ENCODE results near the gene MVB12B.

DNA sequence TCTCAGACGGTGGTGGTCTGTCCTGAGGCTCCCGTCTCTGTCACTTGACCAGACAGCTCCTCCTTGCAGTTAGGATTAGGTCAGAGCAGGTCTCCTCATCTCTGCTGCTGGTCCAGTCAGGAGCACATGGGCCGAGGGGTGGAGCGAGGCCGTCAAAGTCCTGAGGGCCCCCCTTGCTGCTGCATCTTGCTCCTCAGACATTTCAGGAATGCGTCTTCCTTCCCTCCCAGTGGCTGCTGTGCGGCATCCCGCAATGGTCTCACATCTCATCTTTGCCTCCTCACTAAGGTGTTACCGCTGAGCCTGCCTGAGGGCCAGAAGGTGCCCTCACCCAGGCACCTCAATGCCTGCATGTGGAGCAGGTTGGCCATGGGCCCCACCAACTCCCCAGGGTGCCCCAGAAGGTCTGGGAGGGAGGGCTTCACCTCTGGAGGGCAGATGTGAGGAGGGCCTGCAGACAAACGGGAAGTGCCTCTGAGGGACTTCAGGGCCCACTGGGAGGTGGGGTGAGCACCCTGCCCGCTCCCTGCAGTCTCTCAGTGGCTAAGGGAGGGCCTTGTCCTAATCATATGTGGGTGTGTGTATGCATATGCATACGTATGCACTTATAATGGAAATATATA is 149.4 kb downstream of the MVB12B start:
- TF ChIP-seq CTCF (IDR thresholded peaks at IDR 0.05) (no peak), POLR2A (IDR thresholded peaks at IDR 0.05) (no peak), POLR2AphosphoS5 (IDR thresholded peaks at IDR 0.05) (no peak)
